ENCODE data around the gene GRIA4. TPM values are rescaled to one million over a fixed set of nuclear protein-coding genes. Genes with fewer than 3 reads are reported as not detected.

The GRIA4 gene
- total RNA-seq: not detected
- not detected for polyA plus RNA-seq
- long read RNA-seq, donor 1: 0 reads
- long read RNA-seq, donor 2: 0 reads
- long read RNA-seq, donor 3: 0 reads

GRCh38 chr11:105609832-105610781, at the start of gene GRIA4:
Gene GRIA4, plus strand, starts transcription at chr11:105610073. Its CDS starts 925 bp downstream, at chr11:105610998.
- peak in 1 of 2 donors; percentile 9 for DNase-seq
- Histone ChIP-seq H3K4me3 (peak within 1 kb of the TSS; percentile 13 to 53 (median 38)), H3K27ac (no peak within 1 kb of the TSS), H3K36me3 (no peaks in the 10 kb centered on the region), H3K4me1 (peaks cover 0 to 24% (median 13%) of the 10 kb centered on the region in 9 donors), H3K27me3 (peaks cover 0 to 75% (median 50%) of the 10 kb centered on the region in 7 donors), H3K9me3 (peaks cover 0 to 8% (median 0%) of the 10 kb centered on the region in 11 donors)
- no peak for TF ChIP-seq CTCF (IDR thresholded peaks at IDR 0.05)
- intact Hi-C loops (cut with DNase I): no loop called here
- ATAC-seq: peak in 3 of 8 donors; percentile 30 to 44 (median 37)
- 1% methylated on average over 54 of the region's 54 CpGs for WGBS, 2 donors

GRCh38 chr11:105573091-105573490, 36.8 kb upstream of the GRIA4 start:
- H3K27me3 ChIP-seq: no peaks in the 10 kb centered on the region
- H3K4me1 ChIP-seq: no peaks in the 10 kb centered on the region
- ATAC-seq (no peak), DNase-seq (no peak)
- TF ChIP-seq CTCF (IDR thresholded peaks at IDR 0.05): no peak
- H3K36me3 ChIP-seq: no peaks in the 10 kb centered on the region
- intact Hi-C loops (cut with DNase I): no loop called here
- WGBS, 2 donors: 41 to 51% methylated on average over 3 of the region's 3 CpGs
- no peak overlapping the region for H3K4me3 ChIP-seq
- H3K9me3 ChIP-seq: no peaks in the 10 kb centered on the region
- H3K27ac ChIP-seq: no peak overlapping the region

- H3K4me3 ChIP-seq: no peak overlapping the region
- 94 to 98% methylated on average over 3 of the region's 3 CpGs for WGBS, 2 donors
- no peak for DNase-seq
- ATAC-seq: no peak
- no peak overlapping the region for H3K27ac ChIP-seq
- TF ChIP-seq CTCF (IDR thresholded peaks at IDR 0.05): no peak
- no peaks in the 10 kb centered on the region for H3K36me3 ChIP-seq
- no peaks in the 10 kb centered on the region for H3K4me1 ChIP-seq
- H3K27me3 ChIP-seq: no peaks in the 10 kb centered on the region
- intact Hi-C loops (cut with DNase I): no loop called here
- H3K9me3 ChIP-seq: no peaks in the 10 kb centered on the region
Observed at GRCh38 chr11:105574974-105575373, 34.9 kb upstream of the GRIA4 start.

- intact Hi-C loops (cut with DNase I): no loop called here
- Histone ChIP-seq H3K4me3 (no peak overlapping the region), H3K27me3 (no peaks in the 10 kb centered on the region), H3K36me3 (no peaks in the 10 kb centered on the region), H3K4me1 (no peaks in the 10 kb centered on the region), H3K27ac (no peak overlapping the region), H3K9me3 (no peaks in the 10 kb centered on the region)
- ATAC-seq (no peak), DNase-seq (no peak)
- 68 to 78% methylated on average over 2 of the region's 2 CpGs for WGBS, 2 donors
- TF ChIP-seq CTCF (IDR thresholded peaks at IDR 0.05): no peak
Observed at GRCh38 chr11:105577641-105578040, 32.2 kb upstream of the GRIA4 start.
